HCT116 (cell line): Measurements from ENCODE around the gene ZBTB7B.

ENCODE experiments used
- POLR2A ChIP-seq: IDR thresholded peaks from 2 replicates; pipeline ENCODE4 v1.7.0; 2011; ENCODE audit warnings: borderline replicate concordance; ENCODE audit not compliant: insufficient read depth, insufficient read length; ENCODE audit errors: extremely low read depth
- POLR2AphosphoS5 ChIP-seq: IDR thresholded peaks from 2 replicates; pipeline ENCODE4 v1.6.1; 2011; ENCODE audit warnings: mild to moderate bottlenecking, low read depth, low read length, moderate library complexity
- RAD21 ChIP-seq: IDR thresholded peaks from 2 replicates; pipeline ENCODE4 v1.6.1; 2012; ENCODE audit warnings: low read depth, mild to moderate bottlenecking
- YY1 ChIP-seq: IDR thresholded peaks from 2 replicates; pipeline ENCODE4 v1.6.1; 2011; ENCODE audit warnings: low read length, low read depth, moderate library complexity, mild to moderate bottlenecking; ENCODE audit not compliant: insufficient replicate concordance; ENCODE audit errors: extremely low read depth
- ZNF274 ChIP-seq: fragments of 200-500 bp; sonication (Bioruptor generic); IDR thresholded peaks from 2 replicates; pipeline ENCODE4 v1.6.1; 2014; ENCODE audit warnings: mild to moderate bottlenecking, low read depth, low read length, inconsistent platforms
- TF ChIP-seq, protein P1 (sequence below), 3 experiments: fragments of 200-600 bp in 1 of 3; sonication (generic) in 1 of 3; IDR thresholded peaks in 2 of 3; conservative IDR thresholded peaks in 1 of 3; 2 replicates each; pipeline ENCODE4 v1.5.1; 2012 to 2017; ENCODE audit warnings: low read depth in 2 of 3, low read length in 2 of 3, antibody characterized with exemption in 1 of 3, borderline replicate concordance in 1 of 3, control low read depth in 1 of 3, mild to moderate bottlenecking in 1 of 3, mixed read lengths in 1 of 3, mixed run types in 1 of 3, moderate library complexity in 1 of 3; ENCODE audit not compliant: insufficient read depth in 1 of 3
- TF ChIP-seq, protein P2 (sequence below): IDR thresholded peaks from 2 replicates; pipeline ENCODE4 v1.6.1; 2012

DNA sequence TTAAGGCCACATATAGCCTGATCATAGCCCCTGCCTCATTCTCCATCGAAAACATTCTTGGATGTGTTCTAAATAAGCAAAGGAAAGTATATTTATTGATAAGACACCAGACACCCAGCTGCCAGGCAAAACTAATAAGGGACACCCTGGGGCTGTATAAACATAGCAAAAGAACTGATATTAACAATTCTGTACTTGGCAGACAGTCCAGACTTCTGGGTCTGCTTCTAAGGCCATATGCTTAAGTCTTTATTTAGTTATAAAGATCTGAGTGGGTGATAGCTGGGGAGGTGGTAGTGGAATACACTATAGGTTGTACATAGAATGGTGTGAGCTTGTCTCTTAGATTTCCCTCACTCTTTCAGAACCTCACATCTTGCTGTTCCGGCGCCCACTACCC lies 24.2 kb upstream of the ZBTB7B start:
- TF ChIP-seq YY1 = no peak
- TF ChIP-seq RAD21 = no peak
- TF ChIP-seq, protein P1, sequence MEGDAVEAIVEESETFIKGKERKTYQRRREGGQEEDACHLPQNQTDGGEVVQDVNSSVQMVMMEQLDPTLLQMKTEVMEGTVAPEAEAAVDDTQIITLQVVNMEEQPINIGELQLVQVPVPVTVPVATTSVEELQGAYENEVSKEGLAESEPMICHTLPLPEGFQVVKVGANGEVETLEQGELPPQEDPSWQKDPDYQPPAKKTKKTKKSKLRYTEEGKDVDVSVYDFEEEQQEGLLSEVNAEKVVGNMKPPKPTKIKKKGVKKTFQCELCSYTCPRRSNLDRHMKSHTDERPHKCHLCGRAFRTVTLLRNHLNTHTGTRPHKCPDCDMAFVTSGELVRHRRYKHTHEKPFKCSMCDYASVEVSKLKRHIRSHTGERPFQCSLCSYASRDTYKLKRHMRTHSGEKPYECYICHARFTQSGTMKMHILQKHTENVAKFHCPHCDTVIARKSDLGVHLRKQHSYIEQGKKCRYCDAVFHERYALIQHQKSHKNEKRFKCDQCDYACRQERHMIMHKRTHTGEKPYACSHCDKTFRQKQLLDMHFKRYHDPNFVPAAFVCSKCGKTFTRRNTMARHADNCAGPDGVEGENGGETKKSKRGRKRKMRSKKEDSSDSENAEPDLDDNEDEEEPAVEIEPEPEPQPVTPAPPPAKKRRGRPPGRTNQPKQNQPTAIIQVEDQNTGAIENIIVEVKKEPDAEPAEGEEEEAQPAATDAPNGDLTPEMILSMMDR (IDR thresholded peaks at IDR 0.05 in 2 of 3, conservative IDR thresholded peaks at IDR 0.05 in 1 of 3; ENCODE audit: borderline replicate concordance in 1 of 3, insufficient read depth in 1 of 3, low read depth in 2 of 3, low read length in 2 of 3) = no peak
- TF ChIP-seq, protein P2, sequence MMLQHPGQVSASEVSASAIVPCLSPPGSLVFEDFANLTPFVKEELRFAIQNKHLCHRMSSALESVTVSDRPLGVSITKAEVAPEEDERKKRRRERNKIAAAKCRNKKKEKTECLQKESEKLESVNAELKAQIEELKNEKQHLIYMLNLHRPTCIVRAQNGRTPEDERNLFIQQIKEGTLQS = no peak
- no peak for TF ChIP-seq POLR2AphosphoS5
- TF ChIP-seq POLR2A = no peak
- no peak for TF ChIP-seq ZNF274
